ENCODE data around the gene PIP4K2A. TPM values are rescaled to one million over a fixed set of nuclear protein-coding genes. Genes with fewer than 3 reads are reported as not detected.

The PIP4K2A gene
- total RNA-seq, 4 donors from 2014 or later, result 7.4 to 60.3 (median 9.9) TPM

GRCh38 chr10:22553452-22553995 is 160.9 kb downstream of the PIP4K2A start:
- Histone ChIP-seq H3K9me3 (no peaks in the 10 kb centered on the region), H3K4me3 (no peak overlapping the region), H3K4me1 (no peaks in the 10 kb centered on the region), H3K27me3 (no peaks in the 10 kb centered on the region), H3K36me3 (peaks cover 9% of the 10 kb centered on the region), H3K27ac (no peak overlapping the region)
- WGBS, result 94% methylated on average over 7 of the region's 7 CpGs
- no peak for TF ChIP-seq EP300 (IDR thresholded peaks at IDR 0.05)
- TF ChIP-seq POLR2A (IDR thresholded peaks at IDR 0.05), result no peak
- TF ChIP-seq, protein P1, sequence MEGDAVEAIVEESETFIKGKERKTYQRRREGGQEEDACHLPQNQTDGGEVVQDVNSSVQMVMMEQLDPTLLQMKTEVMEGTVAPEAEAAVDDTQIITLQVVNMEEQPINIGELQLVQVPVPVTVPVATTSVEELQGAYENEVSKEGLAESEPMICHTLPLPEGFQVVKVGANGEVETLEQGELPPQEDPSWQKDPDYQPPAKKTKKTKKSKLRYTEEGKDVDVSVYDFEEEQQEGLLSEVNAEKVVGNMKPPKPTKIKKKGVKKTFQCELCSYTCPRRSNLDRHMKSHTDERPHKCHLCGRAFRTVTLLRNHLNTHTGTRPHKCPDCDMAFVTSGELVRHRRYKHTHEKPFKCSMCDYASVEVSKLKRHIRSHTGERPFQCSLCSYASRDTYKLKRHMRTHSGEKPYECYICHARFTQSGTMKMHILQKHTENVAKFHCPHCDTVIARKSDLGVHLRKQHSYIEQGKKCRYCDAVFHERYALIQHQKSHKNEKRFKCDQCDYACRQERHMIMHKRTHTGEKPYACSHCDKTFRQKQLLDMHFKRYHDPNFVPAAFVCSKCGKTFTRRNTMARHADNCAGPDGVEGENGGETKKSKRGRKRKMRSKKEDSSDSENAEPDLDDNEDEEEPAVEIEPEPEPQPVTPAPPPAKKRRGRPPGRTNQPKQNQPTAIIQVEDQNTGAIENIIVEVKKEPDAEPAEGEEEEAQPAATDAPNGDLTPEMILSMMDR (IDR thresholded peaks at IDR 0.05), result no peak
- TF ChIP-seq POLR2AphosphoS5 (IDR thresholded peaks at IDR 0.05), result no peak
- no peak for DNase-seq (ENCODE audit: low spot score in 2 of 2)

DNA sequence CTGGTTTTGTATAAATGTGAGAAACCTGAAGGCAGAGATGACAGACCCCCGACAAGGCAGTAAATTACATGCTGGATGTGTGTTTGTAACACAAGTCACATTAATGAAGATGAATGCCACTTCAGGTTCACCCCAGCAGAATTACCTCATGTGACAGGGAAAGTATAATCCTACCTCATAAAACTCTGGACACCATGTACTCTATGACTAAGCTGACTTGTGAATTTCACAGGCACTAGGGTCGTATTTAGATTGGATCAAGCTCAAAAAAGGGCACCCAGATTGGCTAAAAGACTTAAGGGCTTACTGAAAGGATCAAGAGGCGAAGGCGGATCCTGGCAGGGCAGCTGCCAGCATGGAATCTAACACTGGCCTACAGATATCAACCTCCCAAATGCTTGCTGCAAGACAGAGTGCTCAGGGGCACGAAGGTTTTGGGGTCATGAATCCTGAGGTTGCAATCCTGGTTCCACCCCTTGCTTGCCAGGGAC is 161.4 kb downstream of the PIP4K2A start:
- Histone ChIP-seq H3K9me3 (no peaks in the 10 kb centered on the region), H3K4me1 (no peaks in the 10 kb centered on the region), H3K27ac (no peak overlapping the region), H3K4me3 (no peak overlapping the region), H3K36me3 (peaks cover 9% of the 10 kb centered on the region), H3K27me3 (no peaks in the 10 kb centered on the region)
- DNase-seq (ENCODE audit: low spot score in 2 of 2), result no peak
- 89% methylated on average over 5 of the region's 5 CpGs for WGBS
- TF ChIP-seq POLR2AphosphoS5 (IDR thresholded peaks at IDR 0.05) (no peak), EP300 (IDR thresholded peaks at IDR 0.05) (no peak), POLR2A (IDR thresholded peaks at IDR 0.05) (no peak)
- TF ChIP-seq, protein P1 (IDR thresholded peaks at IDR 0.05), result no peak

GRCh38 chr10:22551681-22552365 is 162.6 kb downstream of the PIP4K2A start:
- no peak for DNase-seq (ENCODE audit: low spot score in 2 of 2)
- 94% methylated on average over 7 of the region's 7 CpGs for WGBS
- no peak overlapping the region for H3K4me3 ChIP-seq
- H3K4me1 ChIP-seq, result no peaks in the 10 kb centered on the region
- H3K36me3 ChIP-seq, result peaks cover 15% of the 10 kb centered on the region
- no peaks in the 10 kb centered on the region for H3K9me3 ChIP-seq
- H3K27ac ChIP-seq, result no peak overlapping the region
- no peaks in the 10 kb centered on the region for H3K27me3 ChIP-seq
- TF ChIP-seq, protein P1 (IDR thresholded peaks at IDR 0.05), result no peak
- TF ChIP-seq EP300 (IDR thresholded peaks at IDR 0.05) (no peak), POLR2AphosphoS5 (IDR thresholded peaks at IDR 0.05) (no peak), POLR2A (IDR thresholded peaks at IDR 0.05) (no peak)

DNA sequence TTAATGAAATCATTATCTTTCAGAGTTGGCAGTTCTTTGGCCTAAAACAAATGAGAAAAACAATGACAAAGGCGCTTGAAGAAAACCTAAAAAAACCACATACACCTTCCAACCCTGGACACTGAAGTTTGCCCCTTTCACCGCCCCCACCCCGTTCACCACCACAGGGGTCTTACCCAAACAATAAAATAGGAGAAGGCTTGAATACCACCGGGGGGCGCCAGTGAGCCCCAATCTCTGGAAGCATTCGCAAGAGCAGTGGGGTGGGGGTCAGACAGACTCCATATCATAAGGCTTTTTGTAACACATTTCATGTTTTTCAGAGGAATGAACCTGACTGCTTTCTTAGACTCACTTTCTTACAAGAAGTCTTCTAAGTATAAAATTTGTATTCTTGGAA is 163.6 kb downstream of the PIP4K2A start:
- DNase-seq (ENCODE audit: low spot score in 2 of 2), result no peak
- no peaks in the 10 kb centered on the region for H3K27me3 ChIP-seq
- no peak overlapping the region for H3K4me3 ChIP-seq
- no peaks in the 10 kb centered on the region for H3K4me1 ChIP-seq
- peaks cover 18% of the 10 kb centered on the region for H3K36me3 ChIP-seq
- TF ChIP-seq POLR2AphosphoS5 (IDR thresholded peaks at IDR 0.05) (no peak), POLR2A (IDR thresholded peaks at IDR 0.05) (no peak), EP300 (IDR thresholded peaks at IDR 0.05) (no peak)
- TF ChIP-seq, protein P1 (IDR thresholded peaks at IDR 0.05), result peak; percentile 26 to 38
- WGBS, result 60% methylated on average over 6 of the region's 6 CpGs
- H3K27ac ChIP-seq, result no peak overlapping the region
- no peaks in the 10 kb centered on the region for H3K9me3 ChIP-seq

DNA sequence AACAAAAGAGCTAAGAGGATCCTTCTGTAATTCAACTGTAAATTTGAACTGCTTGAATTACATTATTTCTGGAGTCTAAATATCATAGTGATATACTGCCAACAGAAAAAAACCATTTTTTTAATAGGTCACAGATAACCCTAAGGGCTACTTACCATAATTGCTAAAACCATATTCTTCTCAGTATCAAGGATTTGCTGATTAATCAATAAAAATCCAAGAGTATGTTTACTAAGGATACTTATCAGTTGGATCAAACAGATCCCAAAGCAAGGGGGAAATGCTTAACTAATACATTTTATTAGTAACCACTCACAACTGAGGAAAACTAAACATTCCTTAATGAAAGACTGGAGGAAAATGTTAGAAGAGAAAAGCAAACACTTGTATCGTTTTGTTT is 166.0 kb downstream of the PIP4K2A start:
- Histone ChIP-seq H3K4me3 (no peak overlapping the region), H3K9me3 (no peaks in the 10 kb centered on the region), H3K27me3 (no peaks in the 10 kb centered on the region), H3K4me1 (no peaks in the 10 kb centered on the region), H3K27ac (no peak overlapping the region), H3K36me3 (peaks cover 26% of the 10 kb centered on the region)
- 96% methylated on average over 1 of the region's 1 CpG for WGBS
- DNase-seq (ENCODE audit: low spot score in 2 of 2), result no peak
- no peak for TF ChIP-seq POLR2A (IDR thresholded peaks at IDR 0.05)
- TF ChIP-seq, protein P1 (IDR thresholded peaks at IDR 0.05), result no peak
- no peak for TF ChIP-seq POLR2AphosphoS5 (IDR thresholded peaks at IDR 0.05)
- TF ChIP-seq EP300 (IDR thresholded peaks at IDR 0.05), result no peak

Data from suprapubic skin (tissue), 4 donors.